A204.1 (cell line): ENCODE results near the gene PDE7B.

Source experiments
- FAIRE-seq: peaks from 2 replicates; lab custom pipeline; 2012; peaks lifted over from hg19 to GRCh38; lab: Jason Lieb, UNC

The PDE7B gene

GRCh38 chr6:135851442-135852271 lies at the start of gene PDE7B:
Gene PDE7B, plus strand, starts transcription at chr6:135851701.
- FAIRE-seq: no peak

GRCh38 chr6:135801755-135802465 lies 49.6 kb upstream of the PDE7B start:
- no peak for FAIRE-seq

- no peak for FAIRE-seq
Observed at GRCh38 chr6:135810486-135810885, 41.0 kb upstream of the PDE7B start.

- FAIRE-seq: no peak
Observed at GRCh38 chr6:135811170-135811569, 40.3 kb upstream of the PDE7B start.

- FAIRE-seq: no peak
Observed at GRCh38 chr6:135811644-135812526, 39.6 kb upstream of the PDE7B start.

GRCh38 chr6:135813401-135813800 lies 38.1 kb upstream of the PDE7B start:
- FAIRE-seq: no peak

GRCh38 chr6:135814043-135814442 lies 37.5 kb upstream of the PDE7B start:
- no peak for FAIRE-seq

- no peak for FAIRE-seq
Observed at GRCh38 chr6:135815216-135815615, 36.3 kb upstream of the PDE7B start.

GRCh38 chr6:135817035-135817434 lies 34.5 kb upstream of the PDE7B start:
- no peak for FAIRE-seq

GRCh38 chr6:135819665-135820064 lies 31.8 kb upstream of the PDE7B start:
- no peak for FAIRE-seq

GRCh38 chr6:135820340-135820739 lies 31.2 kb upstream of the PDE7B start:
- no peak for FAIRE-seq

GRCh38 chr6:135823851-135824250 lies 27.6 kb upstream of the PDE7B start:
- no peak for FAIRE-seq

- FAIRE-seq: no peak
Observed at GRCh38 chr6:135826236-135826804, 25.2 kb upstream of the PDE7B start.

- no peak for FAIRE-seq
Observed at GRCh38 chr6:135828021-135828420, 23.5 kb upstream of the PDE7B start.

GRCh38 chr6:135830452-135830881 lies 21.0 kb upstream of the PDE7B start:
- no peak for FAIRE-seq

- no peak for FAIRE-seq
Observed at GRCh38 chr6:135831016-135831415, 20.5 kb upstream of the PDE7B start.

GRCh38 chr6:135832166-135832565 lies 19.3 kb upstream of the PDE7B start:
- no peak for FAIRE-seq

GRCh38 chr6:135833771-135834170 lies 17.7 kb upstream of the PDE7B start:
- FAIRE-seq: no peak

- no peak for FAIRE-seq
Observed at GRCh38 chr6:135837735-135838449, 13.6 kb upstream of the PDE7B start.

- no peak for FAIRE-seq
Observed at GRCh38 chr6:135839121-135839520, 12.4 kb upstream of the PDE7B start.

GRCh38 chr6:135842618-135843392 lies 8.7 kb upstream of the PDE7B start:
- FAIRE-seq: no peak
